GM19035 (cell line): ENCODE results near the gene PPARG.
A peak's percentile ranks its signal among the peaks of the same experiment; 100 is the strongest.
"Not testable (repeated sequence)": the region's sequence is repeated elsewhere in the genome, so short reads cannot be mapped to it uniquely, and the experiment has no call there.

ENCODE experiments used
- ATAC-seq: cut with Tn5 transposase; IDR thresholded peaks from one replicate; pipeline ENCODE4 v1.9.1; 2021; ENCODE audit not compliant: unreplicated experiment

PPARG gene

DNA sequence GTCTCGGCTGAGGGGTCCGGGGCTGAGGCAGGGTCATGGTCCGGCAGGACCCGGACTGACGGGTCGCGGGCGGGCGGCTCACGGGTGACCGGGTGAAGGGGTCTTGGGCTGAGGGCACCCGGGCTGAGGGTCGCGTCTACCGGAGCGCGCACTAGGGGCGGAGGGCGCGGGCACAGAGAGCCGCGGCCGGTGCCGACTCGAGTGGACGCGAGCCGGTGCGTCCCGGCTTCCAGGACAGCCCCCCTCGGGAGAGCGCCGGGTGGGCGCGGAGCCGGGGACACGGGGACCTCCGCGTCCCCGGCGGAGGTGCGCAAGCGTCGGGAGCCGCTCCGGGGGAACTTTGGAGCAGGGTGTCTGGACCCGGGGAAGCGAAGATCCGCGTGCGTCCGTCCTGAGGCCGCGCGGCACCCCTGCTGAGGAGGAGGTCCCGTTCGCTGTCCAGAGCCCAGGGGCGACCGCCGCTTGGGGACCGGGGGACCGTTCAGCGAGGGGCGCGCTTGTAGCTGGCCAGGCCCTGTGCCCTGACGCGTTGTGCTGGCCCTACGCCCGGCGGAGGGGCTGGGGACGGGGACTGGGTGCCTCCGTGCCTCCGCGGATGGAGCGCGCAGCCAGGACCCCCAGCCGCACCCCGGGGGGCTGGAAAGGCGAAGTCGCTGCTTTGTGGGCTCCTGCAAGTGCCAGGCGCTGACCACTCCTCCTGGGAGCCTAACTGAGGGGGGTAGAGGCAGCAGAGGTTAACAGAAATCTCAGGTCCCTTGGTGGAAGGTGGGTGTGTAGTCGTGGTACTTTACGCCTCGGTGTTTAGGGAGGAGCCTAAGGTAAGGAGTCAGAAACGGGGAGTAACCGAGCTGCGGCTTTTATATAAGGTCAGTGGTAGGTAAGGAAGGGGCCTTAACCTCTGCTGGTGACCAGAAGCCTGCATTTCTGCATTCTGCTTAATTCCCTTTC lies at the start of gene PPARG:
TSS of gene PPARG (plus strand) at position 889 of the 948 bp plus-strand sequence. CDS start 90,642 bp downstream, outside the sequence.
- no peak for ATAC-seq

DNA sequence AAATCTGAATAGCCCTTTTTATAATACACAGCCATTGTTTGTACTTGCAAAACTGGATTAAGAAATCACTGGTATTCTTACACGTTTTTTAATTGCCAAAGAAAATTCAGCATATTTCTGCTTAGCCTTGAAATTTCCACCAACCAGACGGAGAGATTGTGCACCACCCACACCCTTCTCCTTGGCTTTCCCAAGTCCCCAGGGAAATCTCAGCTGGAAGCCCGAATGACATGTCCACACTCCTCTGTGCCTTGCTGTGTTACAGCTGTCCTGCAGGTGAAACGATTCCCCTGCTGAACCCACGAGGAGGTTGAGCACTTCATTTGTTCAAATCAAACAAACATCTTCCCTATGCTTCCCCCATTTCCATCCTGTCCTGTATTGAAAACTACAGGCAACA lies 49.6 kb upstream of the PPARG start:
- no peak for ATAC-seq

DNA sequence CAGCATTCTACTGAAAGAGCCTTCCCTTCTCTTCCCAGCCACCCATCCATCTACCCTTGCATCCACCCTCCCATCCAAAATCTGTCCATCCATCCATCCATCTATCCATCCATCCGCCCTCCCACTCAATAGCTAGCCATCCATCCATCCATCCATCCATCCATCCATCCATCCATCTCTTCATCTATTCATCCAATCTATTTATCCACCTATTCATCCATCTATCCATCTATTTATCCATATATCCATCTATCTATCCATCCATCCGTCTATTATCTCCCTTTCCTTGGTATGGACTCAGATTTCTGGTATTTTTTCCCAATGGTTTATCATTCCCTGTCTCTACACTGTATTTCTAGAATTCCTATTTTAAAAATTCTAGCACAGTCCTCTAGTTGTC lies 46.1 kb upstream of the PPARG start:
- no peak for ATAC-seq

DNA sequence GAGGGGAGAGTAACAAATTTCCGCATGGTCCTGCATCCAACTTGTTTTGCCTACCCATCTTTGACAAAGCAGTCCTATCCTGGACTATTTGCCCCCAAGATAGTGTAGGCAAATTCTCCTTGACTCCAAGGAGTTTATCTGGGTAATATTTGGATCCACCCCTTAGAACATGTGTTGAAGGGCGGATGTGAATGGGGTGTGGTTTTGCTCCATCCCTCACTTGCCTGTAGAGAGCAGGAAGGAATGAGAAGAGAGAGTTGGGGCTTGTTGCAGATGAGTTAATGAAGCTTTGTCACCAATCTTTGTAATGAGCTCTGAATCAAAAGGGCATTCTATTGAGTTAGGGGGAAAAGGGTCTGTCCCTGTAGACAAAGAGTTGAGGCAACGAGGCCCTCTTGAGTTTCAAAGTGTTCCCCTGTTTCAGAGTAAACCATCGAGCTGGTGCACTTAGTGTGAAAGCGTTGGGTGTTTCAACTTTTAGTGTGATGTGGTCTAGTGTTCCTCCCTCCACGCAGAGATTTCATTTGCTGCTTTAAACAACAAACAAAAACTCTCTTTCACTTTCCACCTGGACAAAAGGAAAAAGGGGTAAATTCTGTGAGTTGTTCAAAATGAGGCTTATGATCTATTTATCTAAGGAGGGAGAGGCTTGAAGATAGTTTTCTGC lies 42.2 kb upstream of the PPARG start:
- ATAC-seq: no peak

DNA sequence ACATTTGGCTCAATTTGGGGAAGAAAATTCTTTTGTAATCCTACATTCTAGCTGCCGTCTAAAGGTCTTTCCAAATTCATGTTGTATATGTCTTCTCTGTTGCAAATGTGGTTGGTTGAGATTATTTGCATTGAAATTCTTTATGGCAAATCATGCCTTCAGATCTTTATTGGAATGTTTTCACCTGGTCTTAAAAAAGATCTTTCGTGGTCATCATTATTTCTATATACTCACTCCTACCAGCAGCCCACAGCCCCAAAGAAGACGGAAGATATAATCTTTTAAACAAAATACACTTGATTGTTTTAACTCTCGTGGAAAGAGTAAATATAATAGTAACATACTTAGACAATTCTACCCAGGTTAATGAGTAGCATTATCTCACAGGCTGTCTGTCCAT lies 41.5 kb upstream of the PPARG start:
- ATAC-seq: no peak

DNA sequence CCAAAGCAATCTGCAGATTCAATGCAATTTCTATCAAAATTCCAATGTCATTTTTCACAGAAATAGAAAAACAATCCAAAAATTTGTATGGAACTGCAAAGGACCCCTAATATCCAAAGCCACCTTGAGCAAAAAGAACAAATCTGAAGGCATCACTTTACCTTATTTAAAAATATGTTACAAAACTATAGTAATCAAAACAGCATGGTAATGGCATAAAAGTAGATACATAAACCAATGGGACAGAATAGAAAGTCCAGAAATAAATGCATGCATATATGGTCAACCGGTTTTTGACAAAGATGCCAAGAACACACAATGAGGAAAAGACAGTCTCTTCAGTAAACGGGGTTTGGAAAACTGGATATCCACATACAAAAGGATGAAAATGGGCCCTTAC lies 39.4 kb upstream of the PPARG start:
- ATAC-seq: no peak

DNA sequence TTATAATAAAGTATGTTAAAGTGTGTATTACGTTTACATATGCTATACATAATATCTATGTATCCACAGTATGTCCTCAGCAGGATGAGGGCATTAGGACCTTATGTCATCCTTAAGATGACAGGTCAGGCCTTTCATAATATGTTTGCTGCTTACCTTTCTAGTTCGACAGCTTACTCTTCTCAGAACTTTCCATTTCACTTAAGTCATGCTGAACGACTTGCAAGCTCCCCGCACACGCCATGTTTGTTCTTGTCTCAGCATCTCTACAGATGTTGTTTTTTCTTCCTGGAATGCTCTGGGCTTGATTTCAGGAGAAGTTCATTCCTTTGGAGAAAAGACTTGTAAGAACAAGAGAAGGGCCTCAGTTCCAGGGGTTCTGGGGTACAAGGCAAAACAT lies 36.0 kb upstream of the PPARG start:
- ATAC-seq: no peak

DNA sequence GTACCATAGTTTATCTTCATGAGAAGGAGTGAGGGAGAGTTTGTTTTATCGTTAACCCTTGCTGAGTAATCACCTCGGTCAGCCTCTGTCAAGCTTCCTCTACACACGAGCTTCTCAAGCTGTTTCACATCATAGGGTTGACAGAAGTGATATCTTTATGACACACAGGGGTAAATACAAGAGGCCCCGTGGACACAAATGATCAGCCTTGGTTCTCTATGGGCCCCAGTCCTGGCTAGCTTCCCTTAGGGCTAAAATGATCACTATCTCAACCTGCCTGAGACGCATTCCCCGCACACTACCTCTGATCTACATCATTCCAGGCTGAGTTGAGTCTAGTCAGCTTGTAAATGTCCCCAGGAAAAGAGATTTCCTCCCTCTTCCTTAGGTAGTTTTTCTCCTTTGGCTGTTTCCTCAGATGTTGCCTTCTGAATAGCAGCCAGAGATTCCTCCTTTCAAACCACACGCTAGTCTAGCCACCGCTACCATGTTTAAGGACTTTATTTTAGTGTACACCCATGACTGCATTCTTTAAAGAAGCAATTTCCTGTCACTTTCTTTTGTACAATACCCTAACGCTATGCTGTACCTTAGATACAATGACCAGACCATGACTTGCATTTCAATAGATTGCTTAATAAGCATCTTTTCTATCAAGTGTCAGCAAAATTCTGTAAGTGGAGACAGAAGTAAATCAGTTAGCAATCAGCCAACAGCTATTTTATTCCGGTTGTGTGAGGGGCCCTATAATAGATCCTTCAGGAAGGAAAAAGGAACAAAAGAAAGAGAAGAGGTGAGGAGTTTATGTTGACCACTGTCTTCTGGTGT lies 35.1 kb upstream of the PPARG start:
- no peak for ATAC-seq

DNA sequence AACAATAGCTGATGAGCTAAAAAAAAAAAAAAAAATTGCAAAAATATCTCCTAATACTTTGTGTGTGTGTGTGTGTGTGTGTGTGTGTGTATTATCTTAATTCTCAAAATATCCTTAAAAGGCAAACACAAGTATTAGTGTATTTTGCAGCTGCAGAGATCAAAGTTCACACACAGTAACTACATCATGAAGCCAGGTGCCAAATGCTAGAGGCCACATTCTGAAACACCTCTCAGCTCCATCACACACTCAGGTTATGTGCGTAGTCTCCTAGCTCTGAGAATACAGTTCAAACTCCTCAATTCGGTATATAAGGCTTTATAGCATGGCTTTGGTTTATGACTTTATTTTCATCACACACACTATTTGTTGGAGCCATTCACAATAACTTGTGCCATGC lies 33.5 kb upstream of the PPARG start:
- no peak for ATAC-seq

DNA sequence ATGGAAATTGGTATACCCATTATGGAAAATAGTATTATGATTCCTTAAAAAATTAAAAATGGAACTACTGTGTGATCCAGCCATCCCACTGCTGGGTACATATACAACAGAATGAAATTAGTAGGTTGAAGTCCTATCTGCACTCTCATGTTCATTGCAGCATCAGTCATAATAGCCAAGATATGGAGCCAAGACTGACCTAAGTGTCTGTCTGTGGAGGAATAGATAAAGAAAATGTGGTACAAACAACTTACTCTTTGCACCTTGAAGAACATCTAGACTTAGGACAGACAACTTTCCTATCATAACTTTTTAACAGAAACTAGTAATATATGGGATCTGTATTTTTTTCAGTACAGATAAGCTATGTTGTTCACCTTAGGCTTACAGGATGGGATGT lies 30.0 kb upstream of the PPARG start:
- ATAC-seq: no peak

DNA sequence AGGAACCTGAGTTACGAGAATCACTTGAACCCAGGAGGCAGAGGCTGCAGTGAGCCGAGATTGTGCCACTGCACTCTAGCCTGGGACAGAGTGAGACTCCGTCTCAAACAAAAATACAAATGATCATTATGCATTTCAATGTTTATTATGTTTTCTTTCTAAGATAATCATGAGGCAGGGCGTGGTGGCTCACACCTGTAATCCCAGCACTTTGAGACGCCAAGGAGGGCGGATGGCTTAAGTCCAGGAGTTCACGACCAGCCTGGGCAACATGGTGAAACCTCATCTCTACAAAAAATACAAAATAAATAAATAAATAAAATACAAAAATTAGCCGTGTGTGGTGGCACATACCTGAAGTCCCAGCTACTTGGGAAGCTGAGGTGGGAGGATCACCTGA lies 26.7 kb upstream of the PPARG start:
- not testable (repeated sequence) for ATAC-seq

DNA sequence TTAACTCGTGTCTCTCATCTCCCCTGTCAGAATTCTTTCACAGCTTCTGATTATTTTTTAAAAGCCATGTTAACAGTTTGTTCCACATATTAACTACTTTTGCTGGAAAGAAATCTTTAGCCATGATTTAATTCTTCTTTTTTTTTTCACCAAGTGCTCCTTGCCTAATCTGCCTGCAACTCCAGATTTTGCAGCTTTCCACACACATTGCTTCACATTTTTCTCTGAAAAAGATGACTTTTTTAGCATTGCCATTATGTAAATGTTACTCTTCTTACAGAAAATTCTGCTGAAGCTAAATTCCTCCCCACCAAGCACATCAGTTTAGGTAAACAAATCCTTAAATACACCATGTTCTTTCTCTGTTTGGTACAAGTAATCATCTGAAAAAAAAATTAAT lies 23.4 kb upstream of the PPARG start:
- no peak for ATAC-seq

DNA sequence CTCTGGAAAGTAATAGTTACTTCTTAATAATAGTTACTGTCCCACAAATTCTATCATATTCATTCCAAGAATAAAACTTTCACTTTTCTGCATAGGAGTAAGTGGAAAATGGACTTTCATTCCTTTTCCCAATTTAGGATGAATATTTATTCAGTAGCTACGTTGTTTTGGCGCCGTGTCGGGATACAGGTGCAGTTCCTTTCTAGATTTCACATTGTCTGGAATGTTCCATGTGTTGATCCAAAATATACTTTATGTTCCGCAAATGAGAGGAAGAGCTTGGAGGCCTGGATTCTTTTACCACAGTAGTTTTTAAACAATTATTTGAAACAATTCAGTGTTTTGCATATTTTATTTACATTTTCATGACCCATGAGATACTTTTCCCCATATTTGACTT lies 22.8 kb upstream of the PPARG start:
- no peak for ATAC-seq

DNA sequence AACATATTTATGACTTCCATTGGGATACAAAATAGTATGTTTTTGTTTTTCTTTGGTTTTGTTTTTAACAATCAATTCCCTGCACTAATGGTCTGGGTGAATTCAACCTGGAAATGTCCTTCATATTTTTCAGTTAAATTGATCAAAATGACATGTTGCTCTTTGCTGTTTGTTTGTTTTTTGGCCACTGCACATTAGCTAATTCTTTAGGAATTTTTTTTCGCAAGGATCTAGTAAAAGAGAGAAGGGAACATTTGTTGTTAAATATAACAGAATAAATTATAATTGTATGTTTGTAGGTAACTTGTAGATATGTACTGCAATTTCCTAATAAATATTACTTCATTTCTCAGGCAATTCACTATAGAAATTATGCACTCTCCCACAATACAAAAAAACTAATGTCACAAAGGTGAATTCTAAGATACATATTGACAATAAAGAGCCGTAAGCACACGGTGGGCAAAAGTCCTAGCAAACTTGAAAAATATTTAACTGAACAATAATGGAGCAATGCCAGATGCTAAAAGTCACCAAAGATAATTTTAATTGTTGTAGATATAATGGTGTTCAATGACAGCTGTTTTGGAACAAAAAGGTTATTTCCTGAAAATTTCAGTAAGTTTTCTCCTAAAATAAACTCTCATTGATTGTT lies 21.4 kb upstream of the PPARG start:
- ATAC-seq: no peak

DNA sequence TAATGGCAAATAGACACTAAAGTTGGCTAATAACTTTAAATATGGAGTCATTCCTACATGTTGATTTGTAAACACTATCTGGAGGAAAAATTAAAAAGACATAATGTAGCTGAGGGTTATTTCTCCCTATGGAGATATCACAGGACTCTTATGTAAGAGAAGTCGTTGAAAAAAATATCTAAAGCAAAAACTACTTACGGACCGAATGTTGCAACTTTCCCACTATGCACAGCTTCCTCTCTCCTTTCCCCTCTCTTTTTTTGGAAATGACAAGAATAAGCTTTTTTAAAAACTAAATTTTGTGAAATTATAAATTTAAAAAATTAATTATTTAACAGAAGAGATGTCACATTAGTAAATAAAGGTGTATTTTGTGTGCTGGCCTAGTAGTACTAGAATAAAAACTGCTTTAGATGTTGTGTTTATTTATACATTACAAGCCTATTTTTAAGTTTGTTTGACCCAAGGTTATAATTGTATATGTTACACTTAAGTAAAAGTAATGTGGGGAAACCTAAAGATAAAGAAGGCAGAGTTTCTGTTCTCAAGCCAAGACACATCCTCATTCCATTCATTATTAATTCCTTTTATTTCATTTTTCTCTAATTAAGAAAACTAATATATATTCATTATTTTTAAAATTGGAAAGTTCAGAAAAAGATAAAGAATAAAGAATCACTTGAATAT lies 20.7 kb upstream of the PPARG start:
- no peak for ATAC-seq

DNA sequence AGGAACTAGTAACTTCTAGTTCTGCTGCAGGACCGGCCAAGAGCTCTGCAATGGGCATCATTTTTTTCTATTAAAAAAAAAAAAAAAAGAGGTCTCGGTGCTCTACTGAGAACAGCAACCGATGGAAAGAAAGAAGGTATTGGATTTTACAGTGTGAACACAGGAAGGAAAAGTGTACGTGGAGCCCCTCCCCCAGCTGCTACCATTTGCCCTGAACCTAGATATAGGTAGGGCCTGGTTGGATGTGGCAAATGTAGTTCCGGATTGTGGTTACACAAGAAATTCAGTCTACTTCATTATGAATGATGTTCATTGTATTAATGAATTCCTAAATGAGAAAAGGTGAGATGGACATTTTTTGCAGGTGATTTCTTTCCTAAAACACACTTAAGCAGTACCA lies 17.9 kb upstream of the PPARG start:
- no peak for ATAC-seq

DNA sequence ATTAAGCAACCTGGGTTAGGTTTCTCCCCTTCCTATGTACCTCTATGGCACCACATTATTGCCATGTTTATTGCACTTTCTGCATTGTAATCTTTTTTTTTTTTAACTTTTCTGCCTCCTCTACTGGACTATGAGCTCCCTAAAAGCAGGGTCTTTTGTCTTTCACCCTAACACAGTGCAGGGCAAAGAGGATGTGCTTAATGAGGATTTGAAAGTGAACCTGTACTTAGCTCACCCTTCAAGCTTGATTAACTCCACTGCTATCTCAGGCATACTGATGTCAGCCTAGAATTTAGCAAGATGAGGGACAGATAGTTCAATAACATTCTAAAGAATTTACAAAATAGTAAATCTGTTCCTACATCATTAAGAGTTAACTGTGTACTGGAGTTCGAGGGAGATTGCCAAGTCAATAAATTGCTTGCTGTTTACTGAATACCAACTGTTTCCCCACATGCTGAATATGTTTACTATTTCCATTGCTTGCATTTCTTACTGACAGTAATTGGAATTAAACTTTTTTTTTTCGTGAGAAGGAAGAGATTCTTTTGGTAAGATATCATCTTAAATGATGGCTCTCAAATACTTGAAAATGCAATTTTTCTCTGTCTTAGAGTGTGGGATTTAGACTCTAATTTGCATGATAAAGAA lies 15.7 kb upstream of the PPARG start:
- peak; percentile 92 for ATAC-seq

DNA sequence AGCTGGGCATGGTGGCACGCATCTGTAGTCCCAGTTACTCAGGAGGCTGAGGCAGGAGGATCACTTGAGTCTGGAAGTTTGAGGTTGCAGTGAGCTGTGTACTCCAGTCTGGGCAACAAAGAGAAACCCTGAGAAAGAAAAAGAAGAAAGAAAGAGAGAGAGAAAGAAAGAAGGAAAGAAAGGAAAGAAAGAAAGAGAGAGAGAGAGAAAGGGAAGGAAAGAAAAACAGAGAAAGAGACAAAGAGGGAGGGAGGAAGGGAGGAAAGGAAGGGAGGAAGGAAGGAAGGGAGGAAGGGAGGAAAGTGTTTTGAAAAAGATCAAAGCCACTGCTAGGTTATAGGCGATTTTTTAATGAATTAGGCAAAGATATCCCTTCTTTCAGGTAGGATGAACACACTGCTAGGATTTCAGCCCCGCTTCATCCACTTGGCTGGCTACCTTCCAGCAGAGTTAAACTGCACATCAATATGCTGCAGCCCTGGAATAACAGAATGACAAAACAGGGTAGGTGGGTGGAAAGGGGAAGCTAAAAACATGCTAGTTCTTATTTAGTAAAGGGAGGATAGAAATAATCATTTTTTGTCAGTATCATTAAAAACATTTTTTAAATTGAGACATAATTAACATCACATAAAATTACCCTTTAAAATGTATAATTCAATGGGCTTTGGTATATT lies 12.8 kb upstream of the PPARG start:
- no peak for ATAC-seq

DNA sequence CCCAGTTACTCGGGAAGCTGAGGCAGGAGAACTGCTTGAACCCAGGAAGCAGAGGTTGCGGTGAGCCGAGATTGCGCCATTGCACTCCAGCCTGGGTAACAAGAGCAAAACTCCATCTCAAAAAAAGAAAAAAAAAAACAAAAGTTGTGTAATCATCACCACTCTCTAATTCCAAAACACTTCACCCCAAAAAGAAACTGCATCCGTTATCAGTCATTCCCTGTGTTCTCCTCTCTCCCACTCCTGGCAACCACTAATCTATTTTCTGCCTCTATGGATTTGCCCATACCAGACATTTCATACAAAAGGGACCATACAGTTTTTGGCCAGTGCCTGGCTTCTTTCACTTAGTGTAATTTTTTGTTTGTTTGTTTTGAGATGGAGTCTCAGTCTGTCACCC lies 12.0 kb upstream of the PPARG start:
- ATAC-seq: not testable (repeated sequence)
